Progenitor cell of endocrine pancreas (in vitro differentiated cells): ENCODE data around the gene TMEM63B. TPM values are rescaled to one million over a fixed set of nuclear protein-coding genes. Genes with fewer than 3 reads are reported as not detected.

Experiments
- DNase-seq: peaks from one replicate; pipeline ENCODE4 v3.0.0; 2021; ENCODE audit warnings: low spot score; ENCODE audit not compliant: unreplicated experiment
- H3K27ac Mint-ChIP-seq: 2 replicates; pipeline ENCODE4 v1.8.0; 2021; ENCODE audit warnings: mild to moderate bottlenecking, moderate library complexity, mixed read lengths
- H3K27me3 Mint-ChIP-seq: 2 replicates; pipeline ENCODE4 v1.8.0; 2021; ENCODE audit warnings: mixed read lengths
- H3K36me3 Mint-ChIP-seq: 2 replicates; pipeline ENCODE4 v1.8.0; 2022; ENCODE audit warnings: mixed read lengths; ENCODE audit not compliant: insufficient read depth
- H3K4me1 Mint-ChIP-seq: 2 replicates; pipeline ENCODE4 v1.8.0; 2021; ENCODE audit warnings: low read depth, mixed read lengths
- H3K4me3 Mint-ChIP-seq: 2 replicates; pipeline ENCODE4 v1.8.0; 2021; ENCODE audit warnings: low read depth, mild to moderate bottlenecking, moderate library complexity, mixed read lengths
- H3K9me3 Mint-ChIP-seq: 2 replicates; pipeline ENCODE4 v1.8.0; 2021; ENCODE audit warnings: low read depth, mixed read lengths
- total RNA-seq: library from RNA; stranded (reverse); gene quantifications from 2 replicates; pipeline ENCODE4 v1.2.1, GENCODE V29; 2021
- TF ChIP-seq, protein P1 (sequence below): fragments of 200-600 bp; sonication (generic); IDR thresholded peaks from one replicate; pipeline ENCODE4 v1.5.0; 2021; ENCODE audit warnings: antibody characterized with exemption, mild to moderate bottlenecking; ENCODE audit not compliant: unreplicated experiment

Gene TMEM63B
- total RNA-seq, 1 donor from 2014 or later: 72.3 TPM

DNA sequence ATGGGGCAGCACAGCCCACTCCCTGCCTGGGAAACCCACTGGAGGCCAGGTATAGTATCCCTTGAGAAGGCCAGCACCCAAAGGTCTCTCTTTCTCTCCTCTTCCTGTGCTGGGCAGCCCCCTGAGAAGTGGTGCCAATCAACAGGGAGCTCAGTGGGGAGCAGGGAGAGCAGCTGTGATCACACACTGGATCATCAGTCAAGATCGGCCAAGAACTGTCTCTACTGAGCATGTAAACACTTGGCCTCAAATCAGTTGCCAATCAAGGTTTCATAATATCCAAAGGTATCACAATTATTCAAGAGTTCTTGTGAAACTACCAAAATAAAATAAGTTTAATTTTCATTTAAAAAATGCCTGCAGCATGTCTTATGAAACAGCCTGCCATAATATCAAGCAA, 18.9 kb upstream of the TMEM63B start:
- Mint-ChIP-seq H3K36me3 (peaks cover 27% of the 10 kb centered on the region), H3K9me3 (no peaks in the 10 kb centered on the region)

GRCh38 chr6:44109212-44109611, 18.1 kb upstream of the TMEM63B start:
- H3K4me1 Mint-ChIP-seq: peaks cover 19% of the 10 kb centered on the region
- H3K4me3 Mint-ChIP-seq: no peak overlapping the region
- no peaks in the 10 kb centered on the region for H3K9me3 Mint-ChIP-seq
- H3K27me3 Mint-ChIP-seq: no peaks in the 10 kb centered on the region
- no peak overlapping the region for H3K27ac Mint-ChIP-seq
- peaks cover 26% of the 10 kb centered on the region for H3K36me3 Mint-ChIP-seq
- TF ChIP-seq, protein P1, sequence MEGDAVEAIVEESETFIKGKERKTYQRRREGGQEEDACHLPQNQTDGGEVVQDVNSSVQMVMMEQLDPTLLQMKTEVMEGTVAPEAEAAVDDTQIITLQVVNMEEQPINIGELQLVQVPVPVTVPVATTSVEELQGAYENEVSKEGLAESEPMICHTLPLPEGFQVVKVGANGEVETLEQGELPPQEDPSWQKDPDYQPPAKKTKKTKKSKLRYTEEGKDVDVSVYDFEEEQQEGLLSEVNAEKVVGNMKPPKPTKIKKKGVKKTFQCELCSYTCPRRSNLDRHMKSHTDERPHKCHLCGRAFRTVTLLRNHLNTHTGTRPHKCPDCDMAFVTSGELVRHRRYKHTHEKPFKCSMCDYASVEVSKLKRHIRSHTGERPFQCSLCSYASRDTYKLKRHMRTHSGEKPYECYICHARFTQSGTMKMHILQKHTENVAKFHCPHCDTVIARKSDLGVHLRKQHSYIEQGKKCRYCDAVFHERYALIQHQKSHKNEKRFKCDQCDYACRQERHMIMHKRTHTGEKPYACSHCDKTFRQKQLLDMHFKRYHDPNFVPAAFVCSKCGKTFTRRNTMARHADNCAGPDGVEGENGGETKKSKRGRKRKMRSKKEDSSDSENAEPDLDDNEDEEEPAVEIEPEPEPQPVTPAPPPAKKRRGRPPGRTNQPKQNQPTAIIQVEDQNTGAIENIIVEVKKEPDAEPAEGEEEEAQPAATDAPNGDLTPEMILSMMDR: no peak
- no peak for DNase-seq

More for the DNA sequence above, 18.9 kb upstream of the TMEM63B start:
- Mint-ChIP-seq H3K4me3 (no peak overlapping the region), H3K27me3 (no peaks in the 10 kb centered on the region), H3K27ac (no peak overlapping the region), H3K4me1 (peaks cover 17% of the 10 kb centered on the region)
- TF ChIP-seq, protein P1: no peak
- no peak for DNase-seq

GRCh38 chr6:44110005-44110676, 17.2 kb upstream of the TMEM63B start:
- TF ChIP-seq, protein P1: no peak
- H3K36me3 Mint-ChIP-seq: peaks cover 25% of the 10 kb centered on the region
- peak overlapping the region; percentile 82 for H3K27ac Mint-ChIP-seq
- peaks cover 20% of the 10 kb centered on the region for H3K4me1 Mint-ChIP-seq
- H3K9me3 Mint-ChIP-seq: no peaks in the 10 kb centered on the region
- no peak for DNase-seq
- no peaks in the 10 kb centered on the region for H3K27me3 Mint-ChIP-seq
- H3K4me3 Mint-ChIP-seq: no peak overlapping the region

GRCh38 chr6:44110966-44111365, 16.4 kb upstream of the TMEM63B start:
- peaks cover 25% of the 10 kb centered on the region for H3K4me1 Mint-ChIP-seq
- TF ChIP-seq, protein P1: no peak
- no peak overlapping the region for H3K4me3 Mint-ChIP-seq

DNA sequence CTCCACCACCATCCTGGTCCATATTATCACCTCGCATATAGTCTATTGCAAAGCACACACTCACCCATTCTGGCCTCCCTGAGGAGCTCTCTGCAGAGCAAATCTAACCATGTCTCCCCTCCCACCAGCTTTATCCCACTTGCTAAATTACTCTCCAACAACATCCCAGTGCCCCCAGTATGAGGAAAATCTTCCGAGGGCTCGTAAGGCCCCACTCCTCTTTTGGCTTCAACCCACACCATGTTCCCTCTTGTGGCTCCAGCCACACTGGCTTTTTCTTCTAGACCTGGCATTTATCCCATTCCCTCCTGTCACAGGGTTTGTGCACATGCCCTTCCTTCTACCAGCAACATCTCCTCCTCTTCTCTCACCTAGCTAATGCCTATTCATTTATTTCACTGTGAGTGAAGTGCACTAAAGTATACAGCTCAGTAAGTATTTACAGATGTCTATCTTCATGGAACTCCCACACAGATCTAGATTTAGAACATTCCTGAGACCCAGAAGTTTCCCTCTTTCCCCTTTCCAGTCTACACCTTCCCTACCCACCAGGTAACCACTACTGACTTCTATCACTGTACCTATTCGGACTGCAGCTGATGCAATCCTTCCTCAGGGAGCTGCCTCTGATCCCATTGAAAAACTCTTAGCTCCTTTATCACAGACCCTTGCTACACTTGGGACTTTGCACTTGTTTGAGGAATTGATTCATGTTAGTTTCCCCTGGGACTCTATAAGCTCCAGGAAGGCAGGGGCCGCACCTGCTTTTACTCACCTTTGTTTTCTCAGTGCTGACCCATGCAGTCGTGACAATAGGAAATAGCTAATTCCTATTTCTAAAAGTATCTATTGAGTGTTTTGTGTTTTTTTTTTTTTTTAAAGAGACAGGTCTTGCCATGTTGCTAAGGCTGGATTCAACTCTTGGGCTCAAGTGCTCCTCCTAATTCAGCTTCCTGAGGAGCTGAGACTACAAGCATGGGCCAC, 15.6 kb upstream of the TMEM63B start:
- TF ChIP-seq, protein P1: no peak
- no peaks in the 10 kb centered on the region for H3K27me3 Mint-ChIP-seq
- H3K4me3 Mint-ChIP-seq: peak overlapping the region; percentile 18
- H3K36me3 Mint-ChIP-seq: peaks cover 26% of the 10 kb centered on the region
- no peaks in the 10 kb centered on the region for H3K9me3 Mint-ChIP-seq
- no peak for DNase-seq
- peaks cover 29% of the 10 kb centered on the region for H3K4me1 Mint-ChIP-seq
- H3K27ac Mint-ChIP-seq: peak overlapping the region; percentile 96

More at GRCh38 chr6:44110966-44111365, 16.4 kb upstream of the TMEM63B start:
- no peak for DNase-seq
- Mint-ChIP-seq H3K27ac (peak overlapping the region; percentile 96), H3K36me3 (peaks cover 25% of the 10 kb centered on the region), H3K27me3 (no peaks in the 10 kb centered on the region), H3K9me3 (no peaks in the 10 kb centered on the region)
